ENCODE measurements around the gene SLC49A3. TPM values are rescaled to one million over a fixed set of nuclear protein-coding genes. Genes with fewer than 3 reads are reported as not detected.

SLC49A3 gene
- total RNA-seq: 2.5 and 9.9 TPM in 2 replicates

DNA sequence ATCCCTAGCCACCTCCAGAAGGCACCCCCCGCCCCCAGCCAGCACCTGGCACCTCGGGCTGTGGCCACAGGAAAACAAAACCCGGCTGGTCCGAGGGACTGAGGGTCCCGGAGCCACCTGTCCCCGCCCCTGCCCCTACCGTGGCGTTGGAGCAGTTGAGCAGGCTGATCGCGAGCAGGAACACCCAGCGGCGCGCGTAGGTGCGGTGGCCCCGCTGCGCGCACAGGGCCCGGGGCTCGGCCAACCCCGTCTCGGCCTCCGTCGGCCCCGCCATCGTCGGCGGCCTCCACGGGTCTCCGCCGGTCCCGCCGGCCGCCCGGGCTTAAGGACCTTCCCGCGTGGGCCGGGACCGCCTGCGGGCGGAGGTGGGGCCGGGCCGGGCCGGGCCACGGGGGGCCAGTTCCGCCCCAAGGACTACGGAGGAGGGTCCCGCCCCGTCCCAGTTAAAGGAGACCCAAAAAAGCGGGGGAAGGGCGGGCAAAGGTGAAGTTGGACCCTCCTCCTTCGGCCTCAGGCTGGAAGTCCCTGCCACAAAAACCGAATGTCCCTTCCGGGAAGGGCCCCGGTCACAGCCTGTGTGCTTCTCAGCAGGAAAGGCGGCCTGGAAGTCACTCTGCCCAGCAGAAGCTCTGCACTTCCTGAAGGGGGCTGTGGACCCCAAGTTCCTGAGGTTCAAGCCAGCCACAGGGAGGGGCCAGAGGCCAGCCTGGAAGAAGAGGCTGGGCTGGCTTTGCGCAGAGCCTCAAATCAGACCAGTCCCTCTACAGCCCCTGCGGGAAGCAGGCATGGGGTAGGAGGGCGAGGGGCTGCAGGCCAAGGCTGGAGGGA is at the start of gene SLC49A3:
SLC49A3 (minus strand) TSS at position 298 of the 828 bp plus-strand sequence; CDS start at position 274, 24 bp downstream.

DNA sequence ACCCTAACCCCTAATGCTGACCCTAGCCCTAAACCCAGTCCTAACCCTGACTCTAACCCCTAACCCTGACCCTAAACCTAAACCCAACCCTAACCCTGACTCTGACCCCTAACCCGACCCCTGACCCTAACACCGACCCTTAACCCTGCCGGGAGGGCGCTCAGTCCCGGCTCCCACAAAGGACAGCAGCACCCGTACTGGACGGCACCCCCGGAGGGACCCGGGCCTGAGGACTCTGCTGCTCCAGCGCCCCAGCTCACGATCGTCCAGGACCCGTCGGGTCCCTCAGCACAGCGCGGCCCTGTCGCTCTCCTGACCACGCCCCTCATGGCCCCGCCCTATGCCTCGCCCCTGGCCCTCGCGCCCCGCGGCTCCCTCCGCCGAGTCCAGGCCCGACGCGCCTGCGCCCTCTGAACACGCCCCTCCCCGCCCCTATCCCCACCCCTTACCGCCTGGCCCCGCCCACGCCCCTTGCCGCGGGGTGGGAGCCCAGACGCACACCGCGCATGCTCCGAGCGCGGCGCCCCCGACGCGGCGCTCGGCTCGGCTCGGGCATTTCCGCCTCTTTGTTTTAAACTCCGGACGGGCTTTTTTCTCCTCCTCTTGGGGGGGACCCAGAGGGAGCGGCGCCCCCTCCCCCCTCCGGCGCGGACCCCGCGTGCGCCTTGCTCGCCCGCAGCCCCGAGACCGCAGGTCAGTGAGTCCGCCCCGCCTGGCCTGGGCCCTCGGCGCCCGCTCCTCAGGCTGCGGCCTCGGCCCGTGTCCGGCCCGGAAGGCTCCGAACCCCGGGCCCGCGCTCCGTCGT is 16.5 kb upstream of the SLC49A3 start, which contains the start of gene PCGF3:
PCGF3 (plus strand) TSS at position 555 of the 805 bp plus-strand sequence. CDS start 27,849 bp downstream, outside the sequence.

DNA sequence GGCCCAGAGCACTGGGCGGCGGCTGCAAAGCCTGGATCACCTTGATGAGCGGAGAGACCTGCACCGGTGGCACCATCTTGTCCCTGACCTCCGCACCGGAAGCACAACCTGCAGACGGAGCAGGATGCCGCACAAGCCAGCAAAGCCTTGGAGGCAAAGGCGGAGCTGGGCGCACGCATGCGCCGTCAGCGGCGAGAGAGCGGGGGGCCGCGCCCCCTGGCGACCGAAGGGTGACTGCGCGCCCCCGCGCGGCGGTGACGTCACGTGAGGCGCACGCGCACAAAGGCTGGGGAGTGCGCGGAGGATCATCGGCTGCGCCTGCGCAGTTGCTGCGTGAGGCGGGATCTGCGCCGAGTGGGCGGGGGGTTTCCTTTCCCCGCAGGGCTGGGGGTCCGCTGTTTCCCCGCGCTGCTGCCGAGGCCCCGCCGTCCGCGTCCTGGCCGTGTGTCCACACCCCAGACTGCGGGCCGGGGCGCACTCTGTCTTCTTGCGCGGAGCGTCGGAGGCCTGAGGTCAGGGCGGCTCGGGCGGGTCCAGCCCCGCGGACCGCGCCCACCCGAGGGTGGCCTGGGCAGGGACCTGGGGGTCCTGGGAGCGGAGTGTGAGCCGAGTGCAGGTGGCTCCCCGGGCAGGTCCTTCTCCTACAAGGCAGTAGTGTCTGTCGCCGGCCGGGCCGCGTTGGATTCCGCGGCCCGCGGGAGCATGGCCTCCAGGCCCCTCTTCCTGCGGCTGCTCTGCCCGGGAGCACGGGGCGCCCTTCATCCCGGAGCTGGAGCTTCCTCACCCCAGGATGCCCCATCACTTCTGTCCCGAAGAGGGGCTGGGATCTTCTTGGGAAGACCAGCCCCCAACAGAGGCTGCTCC is 14.5 kb downstream of the SLC49A3 start, which contains the start of the genes ATP5ME and MYL5:
ATP5ME (minus strand) TSS at position 105 of the 864 bp plus-strand sequence; CDS start at position 76, 29 bp downstream.
MYL5 (plus strand) TSS at position 371 of the 864 bp plus-strand sequence. CDS start 3,485 bp downstream, outside the sequence.

Other genes starting within 250 kb of the SLC49A3 start
- gene ZNF721, start 190.0 kb downstream of the SLC49A3 start, total RNA-seq: 7.9 and 14.9 TPM in 2 replicates
- 46.0 and 51.5 TPM in 2 replicates for gene PIGG, start 189.9 kb downstream of the SLC49A3 start, total RNA-seq
- not detected in 2 replicates for gene TMEM271, start 112.9 kb downstream of the SLC49A3 start, total RNA-seq
- gene PDE6B, start 63.6 kb downstream of the SLC49A3 start, total RNA-seq: 0.81 and 14.8 TPM in 2 replicates
- 64.3 and 109 TPM in 2 replicates for gene ATP5ME, start 14.9 kb downstream of the SLC49A3 start, total RNA-seq
- gene MYL5, start 14.6 kb downstream of the SLC49A3 start, total RNA-seq: 15.1 and 20.0 TPM in 2 replicates
- 36.8 and 41.5 TPM in 2 replicates for gene PCGF3, start 16.7 kb upstream of the SLC49A3 start, total RNA-seq
- not detected in 2 replicates for gene CPLX1, start 137.0 kb upstream of the SLC49A3 start, total RNA-seq
- gene GAK, start 243.2 kb upstream of the SLC49A3 start, total RNA-seq: 67.9 and 84.3 TPM in 2 replicates
- 16.7 and 20.9 TPM in 2 replicates for gene TMEM175, start 243.3 kb upstream of the SLC49A3 start, total RNA-seq

All from cardiac atrium fibroblast (primary cell).